Endothelial cell of umbilical vein (primary cell): ENCODE results near the gene TRIM42. TPM values are rescaled to one million over a fixed set of nuclear protein-coding genes. Genes with fewer than 3 reads are reported as not detected.

Source experiments
- BruUV-seq: library from RNA; stranded (reverse); fragments of 400-500 nt; replicated peaks from 2 replicates; lab custom pipeline; 2021; lab: Mats Ljungman, UMichigan
- CTCF ChIA-PET: fragments of 300-600, 350-600 bp; sonication (Branson Sonifier 250); formaldehyde crosslinking; loops from one replicate; lab custom pipeline; 2021; ENCODE audit warnings: antibody characterized with exemption, inconsistent platforms; lab: Charles Lee
- POLR2A ChIA-PET: fragments of 300-600, 350-600 bp; sonication (Branson Sonifier 250); formaldehyde crosslinking; loops from one replicate; lab custom pipeline; 2021; ENCODE audit warnings: antibody characterized with exemption, inconsistent platforms; lab: Charles Lee
- DNase-seq: peaks from one replicate; pipeline ENCODE4 v3.0.0-alpha.2; 2011; ENCODE audit warnings: low read depth, low spot score
- FAIRE-seq: peaks from 2 replicates; lab custom pipeline; 2011; peaks lifted over from hg19 to GRCh38; lab: Jason Lieb, UNC
- H2AFZ ChIP-seq: 2 replicates; pipeline ENCODE4 v1.6.0; 2012; ENCODE audit warnings: low read depth, low read length, control low read depth, inconsistent platforms
- H3K27ac ChIP-seq: 2 replicates; pipeline ENCODE4 v1.5.1; 2011; ENCODE audit warnings: low read depth, mild to moderate bottlenecking, control low read depth, low read length, moderate library complexity; ENCODE audit not compliant: insufficient read depth
- H3K27me3 ChIP-seq, 2 experiments: 2 replicates each; pipeline versions ENCODE4 v1.6.0 to v1.6.1; 2011; ENCODE audit warnings: low read length in 2 of 2, mixed read lengths in 1 of 2; ENCODE audit not compliant: control insufficient read depth in 2 of 2, insufficient read depth in 2 of 2
- H3K36me3 ChIP-seq, 2 experiments: 2 replicates in 1 of 2; 3 replicates in 1 of 2; pipeline ENCODE4 v1.5.1; 2011; ENCODE audit warnings: low read length in 2 of 2, mild to moderate bottlenecking in 1 of 2, moderate library complexity in 1 of 2; ENCODE audit not compliant: control insufficient read depth in 2 of 2, insufficient read depth in 2 of 2; ENCODE audit errors: extremely low read depth in 1 of 2
- H3K4me1 ChIP-seq: 3 replicates; pipeline ENCODE4 v1.5.1; 2011; ENCODE audit warnings: mild to moderate bottlenecking, low read length; ENCODE audit not compliant: control insufficient read depth, insufficient read depth; ENCODE audit errors: extremely low read depth
- H3K4me2 ChIP-seq: 2 replicates; pipeline ENCODE4 v1.6.1; 2011; ENCODE audit warnings: low read length, control low read depth, mixed read lengths; ENCODE audit not compliant: insufficient read depth
- H3K4me3 ChIP-seq, 3 experiments: fragments of 200-600 bp in 1 of 3; sonication (generic), shearing (Covaris generic) in 1 of 3; replicated peaks in 1 of 3; 2 replicates each; pipeline ENCODE4 v1.5.1; 2011 to 2016; ENCODE audit warnings: control low read depth in 3 of 3, low read length in 3 of 3, mild to moderate bottlenecking in 2 of 3, inconsistent platforms in 1 of 3, low read depth in 1 of 3, moderate library complexity in 1 of 3; ENCODE audit not compliant: insufficient read depth in 1 of 3
- H3K79me2 ChIP-seq: 2 replicates; pipeline ENCODE4 v1.6.0; 2012; ENCODE audit warnings: low read length, inconsistent platforms; ENCODE audit not compliant: control insufficient read depth, insufficient read depth
- H3K9ac ChIP-seq: replicated peaks from 2 replicates; pipeline ENCODE3; 2011; ENCODE audit warnings: low read length, control low read depth; ENCODE audit not compliant: insufficient read depth; ENCODE audit errors: extremely low read depth
- H3K9me1 ChIP-seq: replicated peaks from 3 replicates; pipeline ENCODE4 v1.6.0; 2011; ENCODE audit warnings: mild to moderate bottlenecking, low read length; ENCODE audit not compliant: control insufficient read depth, insufficient read depth; ENCODE audit errors: extremely low read depth
- H3K9me3 ChIP-seq: replicated peaks from 2 replicates; pipeline ENCODE4 v1.5.1; 2012; ENCODE audit warnings: low read length, inconsistent platforms; ENCODE audit not compliant: control insufficient read depth, insufficient read depth
- H4K20me1 ChIP-seq: replicated peaks from 2 replicates; pipeline ENCODE3; 2011; ENCODE audit warnings: mild to moderate bottlenecking, low read length; ENCODE audit not compliant: control insufficient read depth, insufficient read depth; ENCODE audit errors: extremely low read depth
- EZH2 ChIP-seq: IDR thresholded peaks from 2 replicates; pipeline ENCODE4 v1.6.1; 2012; ENCODE audit warnings: borderline replicate concordance, low read depth, mild to moderate bottlenecking, moderate library complexity, low read length, inconsistent platforms; ENCODE audit not compliant: severe bottlenecking
- FOS ChIP-seq: IDR thresholded peaks from 2 replicates; pipeline ENCODE4 v1.6.1; 2011; ENCODE audit warnings: mild to moderate bottlenecking, low read length, moderate library complexity, borderline replicate concordance; ENCODE audit not compliant: insufficient read depth
- GATA2 ChIP-seq: IDR thresholded peaks from 2 replicates; pipeline ENCODE4 v1.7.0; 2011; ENCODE audit warnings: low read depth, mild to moderate bottlenecking, moderate library complexity, mixed read lengths, low read length; ENCODE audit not compliant: insufficient read length, insufficient read depth
- POLR2A ChIP-seq: IDR thresholded peaks from 2 replicates; pipeline ENCODE4 v1.6.1; 2012; ENCODE audit warnings: low read depth, mild to moderate bottlenecking, control low read depth, low read length
- POLR2AphosphoS5 ChIP-seq: IDR thresholded peaks from 2 replicates; pipeline ENCODE4 v1.6.1; 2012; ENCODE audit warnings: low read depth, mild to moderate bottlenecking, control low read depth, low read length, moderate library complexity; ENCODE audit not compliant: insufficient read depth
- dilution Hi-C: fragments of 300-500 bp; cut with MboI; formaldehyde crosslinking; loops from one replicate; pipeline ENCODE4 v1.15.0; 2019; ENCODE audit warnings: low sequenced_read_pairs; ENCODE audit not compliant: extremely low pct_ligation_motif_present
- intact Hi-C: fragments of 100-400 bp; cut with micrococcal nuclease; formaldehyde crosslinking; loops from one replicate; pipeline ENCODE4 v1.10.0; 2022
- polyA plus RNA-seq, 4 experiments: library from polyadenylated mRNA; depleted of rRNA in 3 of 4; stranded (reverse) in 3 of 4; unstranded in 1 of 4; fragments of >200 nt; gene quantifications; 2 replicates each; pipeline versions ENCODE4 v1.2.1 to v1.2.3, GENCODE V29; 2011 to 2012; ENCODE audit warnings: missing spikeins in 1 of 4
- total RNA-seq: library from RNA; stranded (reverse); gene quantifications from 2 replicates; pipeline ENCODE4 v1.2.3, GENCODE V29; 2021
- TF ChIP-seq, protein P1 (sequence below): IDR thresholded peaks from 2 replicates; pipeline ENCODE4 v1.6.1; 2011; ENCODE audit not compliant: insufficient read depth, insufficient read length
- TF ChIP-seq, protein P2 (sequence below), 2 donors: IDR thresholded peaks; 1 replicate in 1 of 2; 2 replicates in 1 of 2; pipeline ENCODE4 v1.5.1; 2011; ENCODE audit warnings: low read length in 2 of 2, mild to moderate bottlenecking in 2 of 2, moderate library complexity in 2 of 2, control low read depth in 1 of 2, inconsistent platforms in 1 of 2, low read depth in 1 of 2; ENCODE audit not compliant: insufficient read depth in 1 of 2; ENCODE audit errors: extremely low read depth in 1 of 2

Gene TRIM42
- total and polyA plus RNA-seq, 2 donors (not counting 3 experiments of a cell fraction or from before 2014, with no cell fraction given), result not detected

DNA sequence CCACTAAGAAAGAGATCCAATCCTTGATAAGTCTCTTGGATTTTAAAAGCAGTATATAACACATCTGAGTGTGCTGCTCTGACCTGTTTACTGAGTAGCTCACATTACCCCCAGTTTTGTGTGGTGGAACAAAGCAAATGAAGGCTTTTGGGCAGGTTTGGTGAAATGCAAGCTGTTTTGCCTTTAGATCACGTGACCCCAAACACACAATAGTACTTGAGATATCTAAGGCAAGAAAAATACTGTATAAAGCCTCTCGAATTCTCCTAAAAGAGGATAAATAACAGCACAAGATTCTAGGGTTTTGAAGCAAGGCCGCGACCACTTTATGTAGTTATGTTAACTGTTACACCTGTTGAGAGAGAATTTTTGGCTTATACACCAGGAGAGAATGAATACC is 49.3 kb upstream of the TRIM42 start:
- DNase-seq (no peak), FAIRE-seq (no peak)
- H2AFZ ChIP-seq, result no peak overlapping the region
- no peaks in the 10 kb centered on the region for H3K9me3 ChIP-seq
- H3K4me2 ChIP-seq, result no peak overlapping the region
- H3K27me3 ChIP-seq, result no peaks in the 10 kb centered on the region
- no peaks in the 10 kb centered on the region for H3K36me3 ChIP-seq
- dilution Hi-C loops, result no loop called here
- H3K4me1 ChIP-seq, result peaks cover 4% of the 10 kb centered on the region
- no peaks in the 10 kb centered on the region for H3K79me2 ChIP-seq
- H3K4me3 ChIP-seq, result no peak overlapping the region
- CTCF ChIA-PET, result no interaction called here
- H3K27ac ChIP-seq, result no peak overlapping the region
- intact Hi-C loops, result no loop called here
- BruUV-seq, result no TSS peak
- POLR2A ChIA-PET, result no interaction called here
- H4K20me1 ChIP-seq, result no peaks in the 10 kb centered on the region
- no peaks in the 10 kb centered on the region for H3K9me1 ChIP-seq
- no peak for TF ChIP-seq EZH2
- no peak for TF ChIP-seq POLR2A
- TF ChIP-seq, protein P1, sequence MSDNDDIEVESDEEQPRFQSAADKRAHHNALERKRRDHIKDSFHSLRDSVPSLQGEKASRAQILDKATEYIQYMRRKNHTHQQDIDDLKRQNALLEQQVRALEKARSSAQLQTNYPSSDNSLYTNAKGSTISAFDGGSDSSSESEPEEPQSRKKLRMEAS, result no peak
- TF ChIP-seq POLR2AphosphoS5, result no peak
- no peak for TF ChIP-seq GATA2
- TF ChIP-seq, protein P2, sequence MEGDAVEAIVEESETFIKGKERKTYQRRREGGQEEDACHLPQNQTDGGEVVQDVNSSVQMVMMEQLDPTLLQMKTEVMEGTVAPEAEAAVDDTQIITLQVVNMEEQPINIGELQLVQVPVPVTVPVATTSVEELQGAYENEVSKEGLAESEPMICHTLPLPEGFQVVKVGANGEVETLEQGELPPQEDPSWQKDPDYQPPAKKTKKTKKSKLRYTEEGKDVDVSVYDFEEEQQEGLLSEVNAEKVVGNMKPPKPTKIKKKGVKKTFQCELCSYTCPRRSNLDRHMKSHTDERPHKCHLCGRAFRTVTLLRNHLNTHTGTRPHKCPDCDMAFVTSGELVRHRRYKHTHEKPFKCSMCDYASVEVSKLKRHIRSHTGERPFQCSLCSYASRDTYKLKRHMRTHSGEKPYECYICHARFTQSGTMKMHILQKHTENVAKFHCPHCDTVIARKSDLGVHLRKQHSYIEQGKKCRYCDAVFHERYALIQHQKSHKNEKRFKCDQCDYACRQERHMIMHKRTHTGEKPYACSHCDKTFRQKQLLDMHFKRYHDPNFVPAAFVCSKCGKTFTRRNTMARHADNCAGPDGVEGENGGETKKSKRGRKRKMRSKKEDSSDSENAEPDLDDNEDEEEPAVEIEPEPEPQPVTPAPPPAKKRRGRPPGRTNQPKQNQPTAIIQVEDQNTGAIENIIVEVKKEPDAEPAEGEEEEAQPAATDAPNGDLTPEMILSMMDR (IDR thresholded peaks at IDR 0.05; ENCODE audit: extremely low read depth in 1 of 2, insufficient read depth in 1 of 2, low read depth in 1 of 2, low read length in 2 of 2), result no peak
- no peak for TF ChIP-seq FOS
- H3K9ac ChIP-seq, result no peak overlapping the region
